Measurements from ENCODE around the gene CDH13. TPM values are rescaled to one million over a fixed set of nuclear protein-coding genes. Genes with fewer than 3 reads are reported as not detected.

CDH13 gene
- total and polyA plus RNA-seq, 2 of the 8 experiments (the other 6 are each of a cell fraction or from before 2014, with no cell fraction given) = 2.3 to 2.4 TPM

- H3K79me2 ChIP-seq (ENCODE audit: control insufficient read depth in 1 of 2, insufficient read depth in 2 of 2, low read length in 2 of 2) = no peaks in the 10 kb centered on the region
- H3K9ac ChIP-seq (replicated peaks in 1 of 4; ENCODE audit: extremely low read depth in 1 of 4, low read depth in 3 of 4, low read length in 3 of 4) = no peak overlapping the region
- no peak overlapping the region for H2BK120ac ChIP-seq (replicated peaks; ENCODE audit: low read depth, low read length)
- H4K20me1 ChIP-seq (replicated peaks in 1 of 2; ENCODE audit: control insufficient read depth in 1 of 2, insufficient read depth in 2 of 2, low read length in 2 of 2) = no peaks in the 10 kb centered on the region
- no peaks in the 10 kb centered on the region for H3K4me1 ChIP-seq (replicated peaks in 1 of 4; ENCODE audit: control insufficient read depth in 3 of 4, insufficient read depth in 4 of 4, low read length in 3 of 4)
- H4K8ac ChIP-seq (ENCODE audit: extremely low read depth, insufficient read depth, low read length) = no peak overlapping the region
- H3K4ac ChIP-seq (replicated peaks; ENCODE audit: insufficient read length, low read depth, low read length) = no peak overlapping the region
- no peak overlapping the region for H3K4me3 ChIP-seq (ENCODE audit: extremely low read depth in 1 of 4, insufficient read depth in 2 of 4, low read depth in 3 of 4, low read length in 4 of 4)
- H2AK5ac ChIP-seq (ENCODE audit: low read depth, low read length) = no peak overlapping the region
- H4K5ac ChIP-seq (ENCODE audit: insufficient read length, low read depth, low read length) = no peak overlapping the region
- H3K14ac ChIP-seq (ENCODE audit: insufficient read length) = no peak overlapping the region
- H4K91ac ChIP-seq (replicated peaks; ENCODE audit: insufficient read length, low read length) = no peak overlapping the region
- H3K23me2 ChIP-seq (ENCODE audit: low read depth, low read length) = no peaks in the 10 kb centered on the region
- POLR2A ChIA-PET (ENCODE audit: partially characterized antibody) = no interaction called here
- no peak overlapping the region for H3K27ac ChIP-seq (ENCODE audit: low read depth, low read length)
- H2BK20ac ChIP-seq (ENCODE audit: low read length) = no peak overlapping the region
- no peaks in the 10 kb centered on the region for H3K27me3 ChIP-seq (replicated peaks in 1 of 4; ENCODE audit: control insufficient read depth in 3 of 4, extremely low read depth in 1 of 4, insufficient read depth in 3 of 4, low read length in 3 of 4)
- DNase-seq (ENCODE audit: low read depth in 1 of 2, low spot score in 2 of 2) = no peak
- H3K79me1 ChIP-seq (ENCODE audit: low read depth, low read length) = no peaks in the 10 kb centered on the region
- no peak overlapping the region for H2BK12ac ChIP-seq (ENCODE audit: low read depth, low read length)
- no peak for FAIRE-seq
- H3K56ac ChIP-seq (replicated peaks; ENCODE audit: insufficient read length, low read depth, low read length) = no peak overlapping the region
- CTCF ChIA-PET (ENCODE audit: partially characterized antibody) = interaction anchor here (0.6 kb wide), 2 partner anchors 13 to 1925 kb away, joined by 3 read pairs; no protein-coding TSS in a partner anchor
- no peak overlapping the region for H3K4me2 ChIP-seq (ENCODE audit: insufficient read depth in 1 of 2, low read depth in 2 of 2, low read length in 2 of 2)
- TF ChIP-seq ATF3 (IDR thresholded peaks at IDR 0.05; ENCODE audit: insufficient read depth, low read depth, low read length) (no peak), NANOG (IDR thresholded peaks at IDR 0.05; ENCODE audit: insufficient read depth, low read depth, low read length, poor library complexity, severe bottlenecking) (no peak), SRF (IDR thresholded peaks at IDR 0.05; ENCODE audit: low read depth, low read length) (no peak), KDM5A (IDR thresholded peaks at IDR 0.05; ENCODE audit: low read length) (no peak)
- no peak overlapping the region for H3K23ac ChIP-seq (ENCODE audit: insufficient read length)
- peaks cover 4 to 10% of the 10 kb centered on the region in 2 experiments for H3K9me3 ChIP-seq (ENCODE audit: insufficient read depth in 2 of 2, low read depth in 1 of 2, low read length in 1 of 2)
- H2BK5ac ChIP-seq (ENCODE audit: low read depth, low read length) = no peak overlapping the region
- H2AFZ ChIP-seq (ENCODE audit: low read length) = no peak overlapping the region
- no peaks in the 10 kb centered on the region for H3K36me3 ChIP-seq (ENCODE audit: control insufficient read depth in 2 of 4, insufficient read depth in 4 of 4, low read length in 3 of 4)
- no peak overlapping the region for H3K18ac ChIP-seq (ENCODE audit: extremely low read depth, low read length)
- no peak overlapping the region for H2BK15ac ChIP-seq (ENCODE audit: low read length)
Measured at GRCh38 chr16:82848013-82848412, 221.2 kb downstream of the CDH13 start.
